HG03575 (cell line): Measurements from ENCODE around the gene ANKRD13A.
"Not testable (repeated sequence)": the region's sequence is repeated elsewhere in the genome, so short reads cannot be mapped to it uniquely, and the experiment has no call there.

Source experiments
- ATAC-seq: cut with Tn5 transposase; IDR thresholded peaks from one replicate; pipeline ENCODE4 v1.9.1; 2021; ENCODE audit not compliant: unreplicated experiment, insufficient number of reproducible peaks, low FRiP score; ENCODE audit errors: extremely low read depth

ANKRD13A gene

GRCh38 chr12:109981311-109981710, 17.9 kb upstream of the ANKRD13A start:
- no peak for ATAC-seq

- no peak for ATAC-seq
Measured at GRCh38 chr12:109982210-109982609, 17.0 kb upstream of the ANKRD13A start.

- no peak for ATAC-seq
Measured at GRCh38 chr12:109983432-109984142, 15.6 kb upstream of the ANKRD13A start.

DNA sequence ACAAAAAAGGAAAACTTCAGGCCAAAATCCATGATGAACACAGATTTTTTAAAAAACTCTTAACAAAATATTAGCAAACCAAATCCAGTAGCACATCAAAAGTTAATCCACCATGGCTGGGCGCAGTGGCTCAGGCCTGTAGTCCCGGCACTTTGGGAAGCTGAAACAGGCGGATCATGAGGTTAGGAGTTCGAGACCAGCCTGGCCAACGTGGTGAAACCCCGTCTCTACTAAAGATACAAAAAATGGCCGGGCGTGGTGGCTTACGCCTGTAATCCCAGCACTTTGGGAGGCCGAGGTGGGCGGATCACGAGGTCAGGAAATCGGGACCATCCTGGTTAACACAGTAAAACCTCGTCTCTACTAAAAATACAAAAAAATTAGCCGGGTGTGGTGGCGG, 13.0 kb upstream of the ANKRD13A start:
- not testable (repeated sequence) for ATAC-seq

DNA sequence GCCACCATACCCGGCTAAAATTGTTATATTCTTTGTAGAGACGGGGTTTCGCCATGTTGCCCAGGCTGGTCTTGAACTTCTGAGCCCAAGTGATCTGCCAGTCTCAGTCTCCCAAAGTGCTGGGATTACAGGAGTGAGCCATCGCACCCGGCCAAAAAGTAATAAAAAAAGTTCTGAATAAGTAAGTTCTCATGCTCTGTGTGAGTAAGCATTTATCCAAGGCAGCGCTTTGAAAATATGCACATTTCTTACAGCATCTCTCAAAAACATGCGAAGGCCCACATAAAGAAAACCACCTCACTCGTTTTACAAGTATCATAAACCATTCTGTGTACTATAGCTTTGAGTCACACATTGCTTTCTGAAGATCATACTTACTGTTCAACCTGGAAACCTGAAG, 11.6 kb upstream of the ANKRD13A start:
- no peak for ATAC-seq

DNA sequence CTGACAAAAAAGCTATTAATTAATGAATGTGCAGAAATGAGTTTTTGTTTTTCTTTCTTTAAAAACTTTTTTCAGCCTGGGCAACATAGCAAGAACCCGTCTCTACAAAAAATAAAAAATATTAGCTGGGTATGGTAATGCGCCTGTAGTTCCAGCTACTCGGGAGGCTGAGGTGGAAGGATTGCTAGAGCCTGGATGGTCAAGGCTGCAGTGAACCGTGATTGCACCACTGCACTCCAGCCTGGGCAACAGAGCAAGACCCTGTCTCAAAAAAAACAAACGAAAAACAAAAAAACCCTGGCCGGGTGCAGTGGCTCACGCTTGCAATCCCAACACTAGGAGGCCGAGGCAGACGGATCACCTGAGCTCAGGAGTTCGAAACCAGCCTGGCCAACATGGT, 11.0 kb upstream of the ANKRD13A start:
- no peak for ATAC-seq

GRCh38 chr12:109988903-109989302, 10.3 kb upstream of the ANKRD13A start:
- no peak for ATAC-seq

- ATAC-seq, result no peak
Measured at GRCh38 chr12:109989380-109989779, 9.8 kb upstream of the ANKRD13A start.

DNA sequence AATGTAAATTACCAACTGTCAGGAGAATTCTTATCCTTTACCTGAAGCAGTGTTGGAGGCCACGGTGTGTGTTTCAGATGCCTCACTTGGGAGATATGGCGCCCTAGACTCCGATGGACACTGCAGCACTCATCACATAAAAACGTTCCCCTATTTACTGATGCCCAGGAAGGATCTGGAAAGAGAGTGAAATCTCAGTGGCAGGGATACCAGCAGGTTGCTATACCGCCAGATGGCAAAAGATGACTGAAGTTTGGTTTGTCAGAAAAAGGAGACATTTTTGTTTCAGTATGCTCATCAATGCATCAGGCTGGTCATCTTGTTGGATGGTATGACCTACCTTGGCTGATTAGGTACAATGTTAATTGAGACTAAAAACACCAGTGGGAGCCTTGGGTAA, 7.6 kb upstream of the ANKRD13A start:
- no peak for ATAC-seq

GRCh38 chr12:109993091-109993490, 6.1 kb upstream of the ANKRD13A start:
- ATAC-seq, result no peak

- ATAC-seq, result no peak
Measured at GRCh38 chr12:109994401-109995175, 4.6 kb upstream of the ANKRD13A start.

DNA sequence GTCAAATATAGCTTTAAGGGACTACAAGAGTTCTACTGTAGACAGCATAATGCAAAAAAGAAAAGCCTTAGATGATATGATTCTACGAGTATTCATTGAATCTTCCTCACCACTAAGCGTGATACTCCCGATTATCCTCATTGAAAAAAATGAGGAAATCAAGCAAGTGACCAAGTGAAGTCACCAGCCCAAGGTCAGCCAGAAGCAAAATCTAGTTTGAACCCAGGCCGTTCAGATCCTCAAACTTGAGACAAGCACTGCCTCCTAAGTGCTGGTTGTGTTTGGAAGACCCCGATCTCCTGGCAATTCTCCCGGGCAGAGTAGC, 3.9 kb upstream of the ANKRD13A start:
- no peak for ATAC-seq

- no peak for ATAC-seq
Measured at GRCh38 chr12:109995686-109996482, 3.3 kb upstream of the ANKRD13A start, which contains the start of gene GIT2. TSS of gene GIT2 (minus strand) at chr12:109996368. CDS start at chr12:109996224, 144 bp downstream.

DNA sequence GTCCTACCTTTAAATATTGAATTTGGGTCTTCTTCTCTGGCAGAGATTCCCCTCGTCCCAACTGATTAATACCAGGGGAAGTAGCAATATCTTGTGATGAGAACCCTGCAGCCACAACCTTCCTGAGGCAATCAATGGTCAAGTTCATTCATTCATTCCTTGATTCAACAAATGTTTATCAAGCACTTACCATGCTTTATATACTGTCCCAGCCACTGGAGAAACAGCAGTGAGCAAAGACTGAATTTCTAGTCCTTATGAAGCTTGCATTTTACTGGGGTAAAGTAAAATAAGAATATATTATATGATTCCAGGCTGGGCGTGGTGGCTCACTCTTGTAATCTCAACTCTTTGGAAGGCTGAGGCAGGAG, 2.8 kb upstream of the ANKRD13A start:
- ATAC-seq, result no peak

DNA sequence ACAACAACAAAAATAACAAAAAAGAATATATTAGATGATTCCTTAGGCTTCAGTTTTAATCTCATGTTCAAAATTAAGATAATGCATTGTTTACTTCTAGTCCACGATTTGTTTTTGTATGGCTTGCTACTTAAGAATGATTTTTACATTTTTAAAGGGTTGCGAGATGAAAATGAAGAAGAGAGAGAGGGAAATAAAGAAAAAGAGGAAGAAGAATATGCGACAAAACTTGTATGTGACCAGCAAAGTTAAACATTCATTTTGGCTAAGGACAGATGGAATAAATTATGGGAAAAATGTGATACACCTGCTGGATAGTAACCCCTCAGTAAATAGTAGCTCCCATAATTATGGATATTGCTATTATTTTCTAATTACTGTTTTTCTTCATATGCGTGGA, 1.8 kb upstream of the ANKRD13A start:
- no peak for ATAC-seq

DNA sequence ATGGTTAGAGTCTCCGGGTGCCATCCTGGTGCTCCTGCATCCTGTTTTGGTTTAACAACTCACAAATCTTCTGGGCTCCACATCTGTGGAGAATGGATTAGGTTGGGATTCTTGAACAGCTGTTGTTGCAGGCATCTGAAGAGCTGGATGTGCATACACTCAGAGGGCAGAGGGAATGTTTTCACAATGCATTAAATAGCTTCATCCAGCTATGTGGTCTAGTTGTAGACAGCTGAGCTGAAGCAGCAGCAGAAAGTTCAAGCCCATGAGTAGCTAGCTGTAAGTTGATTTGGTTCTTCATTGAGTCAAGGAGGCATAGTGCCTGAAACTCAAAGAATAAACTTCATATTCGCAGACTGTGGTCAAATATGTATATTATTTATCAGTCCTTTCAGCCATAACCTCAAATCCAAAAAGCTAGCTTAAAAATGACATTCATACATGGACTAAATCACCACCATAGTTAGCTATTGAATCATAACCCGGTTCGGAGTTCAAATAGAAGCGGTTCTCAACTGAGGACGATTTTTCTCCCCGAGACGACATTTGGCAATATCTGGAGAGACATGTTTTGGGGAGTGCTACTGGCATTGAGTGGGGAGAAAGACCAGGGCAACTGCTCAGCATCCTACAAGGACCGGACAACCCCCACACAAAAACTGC, 858 bp upstream of the ANKRD13A start:
- ATAC-seq, result no peak

DNA sequence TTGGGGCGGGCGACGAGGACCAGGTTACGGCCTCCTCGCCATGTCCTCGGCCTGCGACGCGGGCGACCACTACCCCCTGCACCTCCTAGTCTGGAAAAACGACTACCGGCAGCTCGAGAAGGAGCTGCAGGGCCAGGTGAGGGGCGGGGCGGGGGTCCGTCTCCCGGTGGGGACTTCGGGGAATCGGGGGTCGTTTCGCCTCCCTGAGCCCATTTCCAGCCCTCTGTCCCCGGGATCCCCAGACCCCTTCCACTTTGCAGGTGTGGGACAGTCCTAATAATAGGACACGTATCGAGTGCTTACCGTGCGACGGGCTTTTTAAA, 380 bp downstream of the ANKRD13A start:
- ATAC-seq, result no peak

GRCh38 chr12:109999983-110000505, 814 bp downstream of the ANKRD13A start:
- ATAC-seq, result no peak

- ATAC-seq, result no peak
Measured at GRCh38 chr12:110001596-110001995, 2.4 kb downstream of the ANKRD13A start.
